Fibroblast of gingiva (primary cell): ENCODE measurements around the gene RAD23B.

Source experiments
- DNase-seq: peaks from one replicate; pipeline ENCODE4 v3.0.0-alpha.2; 2011; ENCODE audit warnings: low read depth

RAD23B gene

DNA sequence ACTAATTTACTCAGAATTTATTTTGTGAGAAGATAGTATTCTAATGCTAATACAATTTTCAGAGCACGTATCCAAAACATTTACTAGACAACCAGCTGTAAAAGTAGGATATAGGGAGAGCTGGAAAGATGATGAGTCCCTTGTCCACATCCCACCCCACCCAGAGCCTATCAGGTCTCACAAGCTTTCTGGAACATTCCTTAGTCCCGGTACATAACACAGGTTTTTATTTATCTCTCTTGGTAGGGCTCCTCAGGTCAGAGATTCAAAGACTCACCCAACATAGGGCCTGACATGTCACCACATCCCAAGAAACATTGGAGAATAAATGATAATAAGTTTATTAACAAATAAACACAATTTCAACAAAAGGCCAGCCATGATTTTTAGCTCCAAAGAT lies 13.8 kb upstream of the RAD23B start:
- DNase-seq: no peak

DNA sequence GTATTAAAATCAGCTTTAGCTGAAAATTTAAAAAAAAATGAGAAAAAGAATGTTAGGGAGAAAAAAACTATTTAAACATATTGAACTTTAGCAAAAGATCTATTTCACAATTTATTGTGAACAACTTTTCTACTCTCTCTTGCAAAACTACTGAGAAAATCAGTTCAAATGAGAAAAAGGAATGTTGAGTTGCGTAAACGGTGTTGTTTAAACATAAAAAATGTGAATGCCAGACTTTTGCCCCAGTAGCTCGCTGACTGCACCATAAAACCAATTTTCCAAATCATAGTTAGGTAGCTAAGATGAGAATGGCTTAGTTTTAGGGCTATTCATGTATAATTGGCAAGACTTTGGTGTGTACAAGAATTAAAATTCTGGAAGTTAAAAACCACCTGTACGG lies 13.4 kb upstream of the RAD23B start:
- DNase-seq: peak; percentile 84

DNA sequence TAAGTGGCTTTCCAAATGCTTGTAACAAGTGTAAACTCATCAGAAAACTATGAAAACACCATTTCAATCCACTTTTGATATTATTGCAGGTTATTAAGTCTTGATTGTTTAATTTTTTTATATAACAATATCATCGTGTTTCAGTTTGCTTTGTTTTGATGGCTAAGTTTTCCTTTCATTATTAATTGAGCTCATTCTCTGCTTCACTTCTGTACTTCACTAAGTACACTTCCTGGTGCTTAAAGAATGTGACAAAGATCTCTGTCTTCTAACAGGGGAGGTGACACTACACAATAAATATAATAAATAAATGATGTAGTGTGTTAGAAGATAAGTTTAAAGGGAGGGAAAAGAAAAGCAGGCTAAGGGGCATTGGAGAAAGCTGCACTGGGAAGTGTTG lies 13.0 kb upstream of the RAD23B start:
- no peak for DNase-seq

DNA sequence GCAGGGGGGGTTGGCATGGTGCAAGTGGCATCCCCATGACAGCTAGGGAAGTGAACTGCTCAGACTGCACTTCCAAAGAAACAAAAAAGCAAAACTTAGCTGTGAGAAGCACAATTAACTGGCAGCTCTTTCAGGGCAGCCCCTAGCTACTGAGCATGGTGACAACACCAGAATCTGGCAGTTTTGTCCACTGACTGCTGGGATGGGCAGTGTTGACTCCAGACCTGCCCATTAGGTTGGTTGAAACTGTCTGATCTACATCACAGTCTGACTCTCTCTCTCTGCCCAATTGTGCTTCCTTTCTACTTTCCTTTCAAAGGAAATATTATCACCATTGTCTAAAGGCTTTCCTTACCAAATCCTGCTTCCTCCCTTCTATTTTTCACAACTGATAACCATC lies 12.5 kb upstream of the RAD23B start:
- DNase-seq: no peak

DNA sequence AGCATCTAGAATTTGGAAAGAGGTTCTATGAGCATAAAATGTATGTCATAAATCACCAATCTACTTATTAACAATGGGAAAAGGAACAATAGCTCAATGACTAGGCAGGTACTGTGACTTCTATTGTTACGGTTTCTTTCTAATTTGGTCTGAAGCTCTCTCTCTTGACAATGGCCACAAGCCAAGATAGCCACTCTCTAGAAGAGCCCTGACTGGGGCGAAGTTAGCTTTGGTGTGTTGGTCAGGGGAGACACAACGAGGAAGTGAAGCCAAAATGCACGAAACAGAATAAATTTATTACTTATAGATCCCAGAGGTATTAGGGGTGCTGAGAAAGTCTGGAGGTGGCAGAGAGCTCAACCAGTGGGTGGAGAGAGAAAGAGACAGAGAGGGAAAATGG lies 9.4 kb upstream of the RAD23B start:
- no peak for DNase-seq

DNA sequence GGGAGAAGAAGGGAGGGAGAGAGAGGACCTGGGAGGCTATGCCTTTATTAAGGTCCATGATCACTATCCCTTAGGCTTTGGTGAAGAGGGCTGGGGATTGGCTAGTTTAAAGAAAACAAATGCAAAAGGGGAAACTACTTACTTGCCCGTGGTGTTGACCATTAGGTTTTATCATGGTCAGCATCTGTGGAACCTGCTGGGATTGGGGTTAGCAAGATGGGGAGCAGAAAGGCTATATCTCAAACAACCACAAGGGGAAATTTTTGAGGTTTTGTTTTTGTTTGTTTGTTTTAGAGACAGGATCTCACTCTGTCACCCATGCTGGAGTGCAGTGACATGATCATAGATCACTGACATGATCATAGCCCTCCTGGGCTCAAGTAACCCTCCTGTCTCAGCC lies 9.0 kb upstream of the RAD23B start:
- DNase-seq: no peak

DNA sequence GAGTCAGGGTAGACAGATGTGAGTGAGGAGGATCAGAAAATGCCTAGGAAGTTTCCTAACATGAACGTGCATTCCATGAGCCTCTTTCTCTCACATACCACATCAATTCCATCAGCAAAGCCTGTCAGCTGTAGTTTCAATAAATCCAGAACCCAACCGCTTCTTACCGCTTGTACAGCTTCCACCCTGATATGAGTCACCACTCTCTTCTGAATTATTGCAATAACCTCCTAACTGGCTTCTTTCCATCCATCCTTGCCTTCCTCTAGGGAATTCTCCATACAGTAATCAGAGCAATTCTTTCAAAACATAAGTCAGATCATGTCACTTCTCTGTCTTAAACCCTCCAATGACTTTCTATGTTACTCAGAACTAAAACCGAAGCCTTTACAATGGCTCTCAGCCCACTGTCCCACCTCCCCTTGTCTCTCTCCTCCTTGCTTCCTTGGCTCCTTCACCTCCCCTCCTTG lies 8.1 kb upstream of the RAD23B start:
- peak; percentile 99 for DNase-seq

DNA sequence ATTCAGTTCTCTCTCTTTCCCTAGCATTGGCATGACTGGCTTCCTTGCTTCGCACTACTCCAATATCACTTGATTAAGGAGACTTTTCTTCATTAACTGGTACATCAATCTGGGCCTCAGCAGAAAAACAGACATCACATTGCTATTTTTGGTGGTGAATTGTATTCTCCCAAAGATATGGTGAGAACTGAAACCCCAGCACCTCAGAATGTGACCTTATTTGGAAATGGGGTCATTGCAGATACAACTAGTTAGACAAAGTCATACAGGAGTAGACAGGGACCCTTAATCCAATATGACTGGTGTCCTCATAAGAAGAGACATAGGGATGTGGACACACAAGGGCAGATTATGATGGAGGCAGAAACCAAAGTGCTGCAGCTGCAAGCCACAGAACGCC lies 7.5 kb upstream of the RAD23B start:
- no peak for DNase-seq

DNA sequence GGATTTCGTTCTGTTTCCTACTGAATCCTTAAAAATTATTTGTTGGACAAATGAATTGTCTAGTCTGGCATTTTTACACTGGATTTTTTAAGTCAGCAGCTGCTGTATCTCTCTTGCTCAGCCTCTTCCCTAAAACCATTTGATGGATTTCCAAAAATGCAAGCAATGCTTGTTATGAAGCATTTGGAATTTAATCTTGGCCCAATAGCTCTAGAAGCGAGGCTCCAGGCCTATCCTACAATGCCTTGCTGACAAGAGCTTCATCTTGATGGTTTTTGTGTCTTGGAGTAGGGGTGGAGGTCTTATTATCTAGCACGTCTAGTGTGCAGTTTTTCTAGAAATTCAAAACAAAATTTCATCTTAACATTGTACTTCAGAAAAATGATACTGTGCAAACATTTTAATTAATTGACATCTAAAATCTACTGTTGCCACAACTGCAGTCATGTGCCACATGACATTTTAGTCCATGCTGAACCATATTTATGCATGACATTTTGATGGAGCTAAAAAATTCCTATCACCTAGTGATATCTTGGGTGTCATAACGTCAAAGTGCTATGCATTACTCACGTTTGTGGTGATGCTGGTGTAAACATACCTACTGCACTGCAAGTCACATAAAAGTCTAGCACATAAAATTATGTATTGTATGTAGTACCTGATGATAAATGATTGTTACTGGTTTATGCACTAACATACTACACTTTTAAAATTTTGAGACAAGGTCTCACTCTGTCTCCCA lies 5.9 kb upstream of the RAD23B start:
- DNase-seq: peak; percentile 69

DNA sequence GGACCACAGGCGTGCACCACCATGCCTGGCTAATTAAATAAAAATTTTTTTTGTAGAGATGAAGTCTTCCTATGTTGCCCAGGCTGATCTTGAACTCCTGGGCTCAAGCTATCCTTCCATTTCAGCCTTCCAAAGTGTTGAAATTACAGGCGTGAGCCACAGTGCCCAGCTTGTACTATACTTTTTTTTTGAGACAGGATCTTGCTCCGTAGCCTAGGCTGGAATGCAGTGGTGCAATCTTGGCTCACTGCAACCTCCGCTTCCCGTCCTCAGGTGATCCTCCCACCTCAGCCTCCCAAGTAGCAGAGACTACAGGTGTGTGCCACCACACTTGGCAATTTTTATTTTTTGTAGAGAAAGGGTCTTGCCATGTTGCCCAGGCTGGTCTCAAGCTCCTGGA lies 5.3 kb upstream of the RAD23B start:
- no peak for DNase-seq

DNA sequence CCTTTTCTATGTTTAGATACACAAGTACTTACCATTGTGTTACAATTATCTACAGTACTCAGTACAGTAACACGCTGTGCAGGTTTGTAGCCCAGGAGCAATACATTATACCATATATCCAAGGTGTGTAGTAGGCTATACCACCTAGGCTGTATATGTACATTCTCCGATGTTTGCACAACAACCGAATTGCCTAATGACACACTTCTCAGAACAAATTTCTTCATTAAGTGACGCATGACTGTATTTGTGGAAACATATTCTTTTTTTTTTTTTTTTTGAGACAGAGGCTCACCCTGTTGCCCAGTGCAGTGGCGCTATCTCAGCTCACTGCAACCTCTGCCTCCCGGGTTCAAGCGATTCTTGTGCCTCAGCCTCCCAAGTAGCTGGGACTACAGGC lies 4.0 kb upstream of the RAD23B start:
- DNase-seq: no peak

DNA sequence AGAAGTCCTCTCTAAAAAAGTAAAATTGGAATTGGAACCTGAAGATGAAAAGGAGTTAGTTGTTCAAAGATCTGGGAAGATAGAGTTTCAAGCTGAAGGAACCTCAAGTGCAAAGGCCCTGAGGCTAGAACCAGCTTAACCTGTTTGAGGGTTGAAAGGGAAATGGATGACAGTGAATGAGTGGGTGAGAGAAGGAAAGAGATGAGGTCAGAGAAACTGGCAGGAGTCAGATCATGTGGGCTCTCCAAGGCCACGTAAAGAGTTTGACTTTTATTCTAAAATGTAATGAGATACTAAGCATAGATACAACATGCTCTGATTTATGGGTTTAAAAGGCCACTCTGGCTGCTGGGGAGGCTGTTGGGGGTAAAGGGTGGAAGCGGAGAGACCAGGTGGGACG lies 2.5 kb upstream of the RAD23B start:
- no peak for DNase-seq

DNA sequence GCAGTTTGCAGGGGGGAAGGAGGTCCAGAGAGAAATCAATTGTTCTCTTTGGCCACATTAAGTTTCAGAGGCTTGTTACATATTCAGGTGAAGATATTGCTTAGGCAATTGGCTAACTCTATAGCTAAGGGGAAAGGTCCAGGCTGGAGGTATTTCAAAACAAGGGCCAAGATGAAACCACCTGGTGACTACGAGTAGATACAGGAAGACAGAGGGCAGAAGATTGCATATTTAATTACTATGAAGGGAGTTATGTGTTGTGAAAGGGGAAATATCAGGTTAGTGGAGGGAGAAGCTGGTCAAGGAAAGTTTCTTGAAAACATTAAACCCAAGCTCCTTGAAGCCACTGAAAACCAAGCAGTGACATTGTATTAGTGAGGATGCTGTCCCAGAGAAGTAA lies 1.9 kb upstream of the RAD23B start:
- DNase-seq: no peak

DNA sequence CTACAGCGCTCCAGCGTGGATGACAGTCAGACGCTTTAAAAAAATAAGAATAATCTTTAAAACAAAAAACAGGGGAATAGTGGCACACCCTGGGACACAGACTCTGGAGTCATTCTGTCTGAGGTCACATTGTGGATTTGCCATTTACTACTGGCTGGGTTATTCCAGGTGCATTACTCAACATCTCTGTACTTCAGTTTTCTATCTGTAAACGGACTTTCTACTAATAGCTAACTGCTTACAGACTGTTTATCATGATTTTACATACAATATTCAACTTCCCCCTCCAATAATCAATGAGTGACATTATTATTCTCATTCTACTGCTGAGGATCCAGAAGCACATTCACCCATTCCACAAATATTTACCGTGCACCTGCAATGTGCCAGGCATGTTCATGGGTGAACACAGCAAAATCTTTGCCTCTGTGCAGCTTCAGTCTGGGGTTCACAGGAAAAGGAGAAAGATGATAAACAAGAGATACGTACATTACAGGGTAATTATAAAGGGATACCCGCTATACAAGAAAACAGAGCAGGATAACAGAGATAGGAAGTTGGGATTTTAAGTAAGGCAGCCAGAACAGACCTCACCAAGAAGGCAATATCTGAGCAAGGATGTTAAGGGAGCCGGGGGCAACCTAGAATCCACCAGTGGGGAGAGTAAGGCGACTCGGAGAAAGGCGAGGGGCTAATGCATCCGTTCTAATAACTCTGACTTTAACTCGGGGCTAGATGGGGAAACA lies 984 bp upstream of the RAD23B start:
- no peak for DNase-seq

DNA sequence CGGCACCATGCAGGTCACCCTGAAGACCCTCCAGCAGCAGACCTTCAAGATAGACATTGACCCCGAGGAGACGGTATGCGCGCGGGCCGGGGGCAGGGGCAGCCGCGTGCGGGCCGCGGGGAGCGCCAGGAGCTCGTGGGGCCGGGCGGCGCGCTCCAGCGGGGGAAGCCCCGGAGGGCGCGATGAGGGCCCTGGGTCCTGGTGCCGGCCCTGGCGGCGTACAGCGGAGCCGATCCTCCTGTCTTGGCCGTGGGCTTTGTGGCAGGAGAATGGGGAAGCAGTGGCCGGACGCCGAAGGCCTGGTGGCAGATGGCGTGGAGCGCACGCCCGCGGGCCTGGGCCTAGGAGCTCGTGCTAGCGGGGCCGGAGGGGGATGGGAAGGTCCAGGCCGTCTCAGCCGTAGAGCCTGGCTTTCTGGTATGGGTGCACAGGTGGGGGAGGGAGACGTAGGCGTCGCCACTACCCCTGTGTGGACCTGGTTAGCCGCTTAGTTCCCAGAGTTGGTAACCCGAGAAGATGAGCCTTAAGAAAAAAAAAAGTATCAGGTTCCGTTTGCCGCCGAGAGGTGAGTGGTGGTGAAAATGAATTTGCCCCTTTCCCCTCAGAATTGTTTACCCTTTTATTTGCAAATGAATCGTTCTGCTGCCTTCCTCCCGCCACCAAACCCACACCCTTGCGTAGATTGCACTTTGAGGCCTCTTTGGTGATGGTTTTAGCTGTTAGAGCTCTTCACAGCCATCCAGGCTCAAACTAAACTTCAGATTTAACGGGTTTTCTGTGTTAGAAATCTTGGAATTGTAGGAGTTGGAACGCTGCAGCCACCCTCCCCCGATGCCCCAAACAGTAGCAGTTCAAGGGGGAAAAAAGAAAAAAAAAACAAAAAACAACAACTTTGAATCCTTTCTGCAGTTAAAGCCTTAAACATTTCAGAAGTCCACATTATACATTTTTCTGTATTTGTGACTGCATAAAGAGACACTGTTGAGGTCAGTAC lies 841 bp downstream of the RAD23B start:
- DNase-seq: peak; percentile 67

DNA sequence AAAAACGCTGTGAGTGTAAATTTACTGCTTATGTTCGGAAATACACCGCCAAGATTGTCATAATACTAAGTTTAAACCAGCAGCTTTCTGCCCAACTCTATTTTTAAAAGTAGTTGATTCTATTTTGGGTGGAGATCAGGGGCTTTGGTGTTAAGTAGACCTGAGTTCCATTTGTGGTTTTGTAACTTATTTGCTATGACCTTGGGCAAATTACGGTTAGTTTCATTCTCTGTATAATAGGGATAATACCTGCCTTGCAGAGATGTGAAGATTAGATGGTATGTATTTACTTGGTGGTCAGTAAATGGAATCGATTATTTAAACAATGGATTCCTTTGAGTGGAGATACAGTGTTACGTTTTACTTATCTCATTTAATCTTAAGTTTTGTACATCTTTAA lies 1.6 kb downstream of the RAD23B start:
- DNase-seq: no peak

DNA sequence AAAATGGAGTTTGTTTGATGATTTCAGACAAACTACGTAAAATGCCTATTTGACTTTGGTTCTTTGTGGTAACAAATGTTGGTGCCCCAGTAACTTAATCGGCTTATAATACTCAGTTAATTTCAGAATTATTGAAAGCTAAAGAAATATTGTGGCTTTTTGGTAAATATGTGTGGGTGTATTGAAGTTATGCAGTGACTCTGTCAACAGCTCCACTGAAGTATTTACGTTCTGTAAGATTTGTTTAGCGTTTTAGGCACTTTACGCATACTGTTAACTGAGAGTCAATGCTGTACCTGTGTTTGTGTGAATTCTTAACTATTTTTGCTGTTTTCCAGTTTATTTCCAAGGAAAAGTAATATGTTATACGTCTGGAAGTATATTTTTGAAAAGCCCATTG lies 2.2 kb downstream of the RAD23B start:
- no peak for DNase-seq

DNA sequence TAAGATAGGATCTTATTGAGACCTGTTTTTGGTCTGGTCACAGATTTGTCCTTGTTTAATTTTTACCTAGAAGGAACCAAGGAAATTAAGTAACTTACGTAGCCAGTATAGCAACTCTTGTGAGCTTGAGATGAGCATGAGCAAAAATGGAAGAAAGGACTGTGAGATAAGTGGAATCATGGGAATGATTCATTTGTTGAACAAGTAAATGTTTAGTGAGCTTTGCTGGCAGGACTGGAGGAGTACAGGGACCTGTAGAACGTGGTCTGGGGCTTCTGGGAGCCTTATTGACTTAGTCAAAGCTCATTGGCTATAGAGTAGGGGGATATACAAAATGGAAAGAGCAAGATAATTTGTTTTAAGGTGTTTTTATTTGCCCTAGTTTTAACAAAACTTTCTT lies 3.0 kb downstream of the RAD23B start:
- DNase-seq: no peak

DNA sequence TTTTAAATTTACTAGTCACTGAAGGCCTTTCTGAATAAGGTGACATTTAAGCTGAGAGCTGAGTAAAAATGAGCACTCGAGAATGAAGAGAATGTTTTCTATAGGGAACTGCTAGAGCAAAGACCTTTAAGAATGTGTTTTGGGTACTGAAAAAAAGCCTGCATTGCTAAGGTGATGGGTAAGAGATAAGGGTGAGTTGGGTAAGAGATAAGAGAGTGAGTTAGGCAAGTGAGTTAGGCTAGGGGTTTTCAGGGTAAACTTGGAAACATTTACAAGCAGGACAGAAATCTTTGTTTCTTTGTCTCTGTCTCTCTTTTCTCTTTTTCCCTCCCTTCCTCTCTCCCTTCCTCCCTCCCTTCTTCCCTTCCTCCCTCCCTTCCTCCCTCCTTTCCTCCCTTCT lies 5.6 kb downstream of the RAD23B start:
- DNase-seq: no peak

DNA sequence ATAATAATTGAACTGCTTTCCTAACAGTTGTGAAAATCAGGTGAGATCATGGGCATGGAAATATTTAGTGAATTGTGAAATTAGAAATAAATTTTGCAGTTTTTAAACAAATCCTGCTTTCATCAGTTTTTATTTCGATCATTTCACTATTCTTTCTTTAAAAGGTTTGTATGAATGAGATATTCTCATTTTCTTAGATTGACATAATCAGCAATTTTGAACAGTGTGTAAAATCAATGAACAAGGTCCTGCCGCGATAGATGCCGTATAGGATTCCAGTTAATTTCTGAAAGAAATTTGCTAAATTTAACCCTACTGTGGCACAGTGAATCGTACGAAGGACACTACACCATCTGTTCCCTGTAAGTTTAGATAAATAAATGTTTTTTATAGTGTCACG lies 7.5 kb downstream of the RAD23B start:
- no peak for DNase-seq

DNA sequence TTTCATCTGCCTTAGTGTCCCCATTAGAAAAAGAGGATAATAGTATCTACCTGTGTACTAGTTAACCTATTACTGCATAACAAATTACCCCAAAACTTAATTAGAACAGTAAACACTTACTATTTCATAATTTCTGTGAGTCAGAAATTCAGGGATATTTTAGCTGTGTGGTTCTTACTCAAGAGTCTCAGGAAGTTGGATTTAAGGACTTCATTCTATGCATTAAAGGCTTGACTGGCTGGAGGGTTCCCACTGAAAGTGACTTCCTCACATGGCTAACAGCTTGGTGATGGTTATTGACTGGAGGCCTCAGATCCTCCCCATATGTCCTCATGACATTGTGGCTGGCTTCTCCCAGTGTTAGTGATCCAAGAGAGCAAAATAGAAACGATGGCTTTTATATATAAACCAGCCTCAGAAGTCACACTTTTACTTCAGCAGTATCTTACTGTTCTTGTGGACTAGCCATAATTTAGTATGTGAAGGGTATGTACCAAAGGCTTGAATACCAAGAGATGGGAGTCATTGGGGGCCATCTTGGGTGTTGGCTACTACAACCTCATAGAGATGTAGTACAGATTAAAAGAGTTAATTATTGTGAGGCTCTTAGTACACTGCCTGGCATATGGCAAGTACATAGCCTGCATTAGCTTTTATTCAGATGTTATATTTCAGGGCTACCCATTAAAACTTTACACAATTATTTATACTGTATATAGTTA lies 9.9 kb downstream of the RAD23B start:
- no peak for DNase-seq

DNA sequence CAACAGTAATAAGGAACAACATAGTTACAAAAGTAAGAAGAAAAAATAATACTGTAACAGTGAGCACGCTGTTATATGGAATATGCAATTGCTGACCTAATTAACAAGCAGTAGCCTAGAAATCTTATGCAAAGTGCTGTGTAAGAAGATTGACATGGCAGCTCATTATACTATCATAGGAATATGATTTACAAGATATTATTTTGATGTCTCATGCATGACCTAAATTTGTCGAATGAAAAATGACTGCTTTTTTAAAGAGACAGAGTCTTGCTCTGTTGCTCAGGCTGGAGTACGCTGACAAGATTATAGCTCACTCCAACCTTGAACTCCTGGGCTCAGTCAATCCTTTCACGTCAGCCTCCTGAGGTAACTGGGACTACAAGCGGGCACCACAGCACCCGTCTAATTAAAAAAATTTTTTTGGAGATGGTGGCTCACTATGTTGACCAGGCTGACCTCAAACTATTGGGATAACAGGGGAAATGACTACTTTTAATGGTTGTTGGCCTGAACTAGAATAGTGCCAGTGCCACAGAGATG lies 10.5 kb downstream of the RAD23B start:
- DNase-seq: no peak
